Stimulated activated CD8-positive, alpha-beta memory T cell treated with anti-CD3 and anti-CD28 coated beads, Interleukin-4, amount 100 ng/mL, for 48 hours (primary cell): ENCODE results near the gene SLC35F6.

ENCODE experiments used
- DNase-seq: peaks from one replicate; pipeline ENCODE4 v3.0.0-alpha.2; 2020

SLC35F6 gene, protein sequence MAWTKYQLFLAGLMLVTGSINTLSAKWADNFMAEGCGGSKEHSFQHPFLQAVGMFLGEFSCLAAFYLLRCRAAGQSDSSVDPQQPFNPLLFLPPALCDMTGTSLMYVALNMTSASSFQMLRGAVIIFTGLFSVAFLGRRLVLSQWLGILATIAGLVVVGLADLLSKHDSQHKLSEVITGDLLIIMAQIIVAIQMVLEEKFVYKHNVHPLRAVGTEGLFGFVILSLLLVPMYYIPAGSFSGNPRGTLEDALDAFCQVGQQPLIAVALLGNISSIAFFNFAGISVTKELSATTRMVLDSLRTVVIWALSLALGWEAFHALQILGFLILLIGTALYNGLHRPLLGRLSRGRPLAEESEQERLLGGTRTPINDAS

DNA sequence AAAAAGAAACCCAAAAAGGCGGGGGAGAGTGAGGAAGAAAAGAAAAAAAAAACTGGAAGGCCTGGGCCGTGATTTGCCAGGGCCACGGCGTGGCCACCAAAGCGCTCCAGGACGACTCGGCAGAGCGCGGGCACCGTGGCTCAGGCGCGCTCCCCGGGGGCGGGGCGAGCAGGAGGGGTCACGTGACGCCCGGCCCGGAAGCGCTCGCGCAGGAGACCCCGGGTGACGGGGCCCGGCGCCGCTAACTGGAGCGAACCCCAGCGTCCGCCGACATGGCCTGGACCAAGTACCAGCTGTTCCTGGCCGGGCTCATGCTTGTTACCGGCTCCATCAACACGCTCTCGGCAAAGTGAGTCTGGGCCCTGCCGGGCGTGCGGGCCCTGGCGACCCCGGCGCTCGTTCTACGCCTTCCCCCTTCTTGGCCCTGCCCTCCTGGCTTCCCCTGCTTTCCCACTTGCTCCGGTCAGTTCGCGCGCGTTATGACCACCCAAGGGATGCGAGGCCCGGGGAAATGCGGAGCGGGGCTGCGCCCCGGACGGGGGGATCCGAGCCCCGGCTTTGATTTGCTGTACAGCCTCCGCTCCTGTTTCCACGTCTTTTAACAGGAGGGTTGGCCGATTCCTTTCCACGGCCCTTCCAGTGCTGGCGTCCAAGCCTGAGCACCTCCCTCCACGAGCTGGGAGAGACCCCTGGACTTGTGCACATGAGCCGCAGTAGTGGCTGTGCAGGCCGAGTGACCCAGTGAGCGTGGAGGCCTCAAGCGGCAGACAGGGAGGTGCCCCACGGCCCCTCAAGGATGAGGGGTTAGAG, at the start of gene SLC35F6:
Gene SLC35F6, plus strand, starts transcription at position 207 of the 810 bp plus-strand sequence. Its CDS starts 66 bp downstream, at position 273.
- DNase-seq: peak; percentile 85

DNA sequence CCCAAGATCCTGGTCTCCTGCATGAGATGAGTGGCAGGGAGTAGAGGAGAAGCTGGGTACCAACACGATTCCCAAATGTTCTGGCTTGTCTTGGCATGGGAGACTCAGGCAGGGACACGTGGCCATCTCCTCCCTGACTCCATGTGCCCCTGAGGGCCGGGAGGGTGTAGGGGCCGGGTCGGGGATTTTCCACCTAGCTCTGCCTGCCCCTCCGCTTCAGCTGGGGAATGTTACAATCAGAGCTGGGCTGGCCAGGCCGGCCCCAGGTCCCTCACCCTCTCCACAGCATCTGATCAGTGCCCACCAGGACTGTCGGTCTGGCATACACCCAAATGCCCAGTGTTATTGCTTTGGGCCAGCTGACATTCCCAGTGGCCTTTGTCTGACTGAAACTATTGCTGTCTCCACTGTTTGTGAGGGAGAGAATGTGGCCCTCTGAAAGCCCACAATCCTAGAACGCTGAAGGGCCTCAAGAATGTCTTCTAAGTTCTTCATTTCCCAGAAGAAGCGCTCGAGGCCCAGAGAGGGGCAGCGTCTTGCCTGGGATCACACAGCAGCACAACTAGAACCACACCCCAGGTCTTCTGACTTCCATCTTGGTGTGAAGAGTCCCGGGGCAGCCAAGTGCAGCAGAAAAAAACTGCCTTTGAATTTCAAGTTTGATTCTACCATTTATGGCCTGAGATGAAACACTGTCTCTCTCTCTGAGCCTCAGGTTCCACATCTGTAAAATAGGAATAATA, 48.4 kb upstream of the SLC35F6 start:
- DNase-seq: no peak

DNA sequence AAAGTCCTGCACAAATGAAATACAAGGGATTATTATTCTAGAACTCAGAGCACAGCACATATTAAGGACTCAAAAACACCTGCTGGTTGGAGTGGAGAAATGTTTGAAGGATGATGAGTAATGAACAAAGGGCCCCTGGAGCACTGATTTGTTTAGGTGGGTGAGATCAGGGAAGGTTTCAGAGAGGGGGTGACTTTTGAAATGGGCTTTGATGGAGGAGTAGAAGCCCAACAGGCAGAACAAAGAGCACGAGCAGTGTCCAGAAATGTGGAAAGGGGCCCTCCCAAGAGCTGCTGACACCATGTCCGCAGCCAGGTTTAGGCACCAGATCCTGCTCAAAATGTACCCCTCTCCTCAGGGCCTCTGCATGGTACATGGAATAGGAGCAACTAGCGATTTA, 47.7 kb upstream of the SLC35F6 start:
- no peak for DNase-seq

DNA sequence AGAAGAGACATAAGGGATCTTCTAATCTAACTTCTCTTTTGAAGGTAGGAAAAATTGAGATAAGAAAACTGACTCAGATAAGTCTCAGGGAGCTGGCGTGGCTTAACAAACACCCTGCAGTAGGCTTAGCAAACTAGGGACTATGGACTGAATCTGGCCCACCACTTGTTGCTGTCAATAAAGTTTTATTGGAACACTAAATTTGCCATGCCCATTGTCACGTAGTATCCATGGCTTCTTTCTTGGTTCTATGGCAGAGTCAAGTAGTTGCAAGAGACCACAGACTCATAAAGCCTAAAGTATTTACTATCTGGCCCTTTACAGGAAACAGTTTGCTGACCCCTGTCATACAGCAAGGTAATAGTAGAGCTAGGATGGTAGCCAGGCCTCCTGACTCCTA, 47.3 kb upstream of the SLC35F6 start:
- DNase-seq: no peak

DNA sequence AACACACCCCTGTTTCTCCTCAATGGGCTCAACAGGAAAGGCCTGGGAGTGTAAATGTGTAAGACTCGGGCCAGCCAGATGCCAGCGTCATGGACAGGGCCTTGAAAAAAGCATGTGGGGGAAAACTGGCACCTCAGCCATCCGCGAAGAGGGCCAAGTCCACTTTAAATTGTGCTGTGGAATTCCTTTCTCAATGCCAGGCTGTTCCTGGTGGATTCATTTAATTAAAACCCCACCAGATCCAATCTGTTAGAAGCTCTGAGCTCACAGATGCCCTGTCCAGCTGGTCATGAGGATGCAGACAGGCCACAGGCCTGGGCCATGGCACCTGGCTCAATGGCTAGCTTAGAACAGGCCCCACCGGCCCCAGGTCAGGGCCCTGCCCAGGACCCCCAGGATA, 46.7 kb upstream of the SLC35F6 start:
- DNase-seq: no peak

DNA sequence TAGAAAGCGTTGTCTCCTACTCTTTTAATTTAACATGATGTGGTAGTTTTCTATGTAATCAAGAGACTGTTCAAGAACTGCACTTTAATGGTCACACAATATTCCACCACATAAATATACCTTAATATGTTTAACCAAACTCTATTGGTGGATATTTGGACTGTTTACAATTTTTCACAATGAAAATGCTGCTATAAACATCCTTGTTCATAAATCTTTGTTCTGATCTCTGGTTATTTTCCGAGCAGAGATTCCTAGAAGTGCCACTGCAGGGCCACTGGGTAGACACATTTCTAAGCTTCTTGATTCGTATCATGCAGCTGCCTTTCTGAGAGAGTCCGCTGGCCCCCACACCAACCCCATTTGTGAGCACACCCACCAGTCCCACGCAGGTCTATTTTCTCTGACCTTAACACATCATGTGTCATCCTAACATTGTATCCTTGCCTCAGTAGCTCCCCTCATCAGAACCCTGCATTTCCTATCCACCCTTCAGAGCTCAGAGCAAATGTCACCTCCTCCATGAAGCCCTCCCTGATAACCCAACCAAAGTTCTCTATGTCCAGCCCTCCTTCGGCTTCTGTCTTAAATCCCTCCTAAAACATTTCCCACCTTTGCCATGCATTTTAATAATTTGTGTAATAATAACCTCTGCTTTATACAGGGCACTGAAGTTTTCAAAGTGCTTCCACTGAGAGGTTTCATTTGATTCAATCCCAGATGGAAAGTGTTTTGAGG, 45.0 kb upstream of the SLC35F6 start:
- no peak for DNase-seq

DNA sequence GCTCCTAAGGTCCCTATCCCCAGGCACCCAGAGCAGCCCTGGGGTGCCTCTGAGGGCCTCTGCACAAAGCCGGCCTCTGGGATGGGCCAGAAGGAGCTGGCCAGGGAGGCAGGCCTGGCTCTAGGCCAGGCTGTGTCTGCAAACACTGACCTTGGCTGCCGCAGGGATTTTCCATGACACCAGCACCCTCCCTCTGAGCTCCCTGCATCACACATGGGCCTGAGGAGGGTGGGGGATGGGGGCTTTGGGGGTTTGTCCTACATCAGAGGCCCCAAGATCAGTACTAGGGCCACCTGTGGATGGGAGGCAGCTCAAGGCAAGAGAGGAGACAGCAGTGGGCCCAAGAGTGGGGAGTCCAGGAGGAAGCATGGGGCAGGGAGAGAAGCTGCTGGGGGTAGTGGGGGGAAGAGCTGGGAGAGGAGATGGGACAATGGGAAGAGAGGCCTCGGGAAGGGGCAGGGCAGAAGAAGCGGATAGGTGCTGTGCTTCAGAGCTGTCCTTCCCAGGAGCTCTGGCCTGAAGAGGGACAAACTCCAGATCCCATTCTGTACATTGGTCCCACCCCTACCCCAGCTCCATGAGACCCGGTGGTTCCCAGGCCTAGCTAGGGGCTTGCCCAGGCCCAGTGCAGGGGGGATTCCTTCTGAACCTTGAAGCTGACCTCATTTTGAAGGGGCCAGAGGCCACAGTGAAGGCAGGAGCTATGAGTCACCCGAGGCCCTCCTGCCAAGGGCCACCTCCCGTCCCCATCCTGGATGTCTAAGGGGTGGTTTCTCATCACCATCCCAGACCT, 43.6 kb upstream of the SLC35F6 start:
- no peak for DNase-seq

DNA sequence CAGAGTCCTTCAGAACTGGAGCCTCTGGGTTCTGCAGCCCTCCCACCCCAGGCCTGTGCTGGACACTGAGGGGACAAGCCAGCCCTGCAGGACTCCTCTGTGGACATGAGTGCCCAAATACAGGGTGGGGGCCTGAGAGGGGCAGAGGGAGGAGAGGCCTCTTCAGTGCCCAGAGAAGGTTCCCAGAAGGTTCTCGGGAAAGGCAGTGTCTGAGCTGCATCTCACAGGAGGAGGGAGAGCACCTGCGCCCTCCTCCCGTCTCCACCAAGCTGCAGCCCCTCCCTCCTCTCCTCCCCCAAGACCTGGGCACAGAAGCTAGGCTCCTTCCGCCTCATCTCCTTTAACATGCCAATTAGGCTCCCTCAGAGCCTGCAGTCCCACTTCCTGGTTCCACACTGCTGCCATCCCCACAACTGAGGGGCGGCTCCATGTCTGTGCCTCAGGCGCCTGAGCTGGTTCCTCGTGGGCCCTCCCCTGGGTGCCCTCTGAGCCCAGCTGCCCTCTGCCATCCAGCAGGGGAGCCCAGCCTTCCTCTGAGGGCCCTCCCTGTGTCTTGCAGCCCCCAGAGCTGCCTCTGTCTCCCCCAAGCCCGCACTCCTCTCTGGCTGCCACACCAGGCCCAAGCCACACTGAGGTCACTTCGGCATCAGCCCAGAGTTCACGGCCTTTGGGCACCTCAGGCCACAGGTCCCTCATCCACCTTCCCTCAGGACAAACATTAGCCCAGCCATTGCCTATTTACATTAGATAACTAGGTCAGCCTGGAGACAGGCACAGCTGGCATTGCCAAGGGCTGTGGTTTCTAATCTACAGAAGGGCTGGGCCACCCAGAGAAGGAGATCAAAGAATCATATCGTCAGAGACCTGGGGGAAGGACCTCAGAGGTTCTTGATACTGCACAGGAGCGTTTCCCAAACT, 42.7 kb upstream of the SLC35F6 start:
- DNase-seq: no peak

DNA sequence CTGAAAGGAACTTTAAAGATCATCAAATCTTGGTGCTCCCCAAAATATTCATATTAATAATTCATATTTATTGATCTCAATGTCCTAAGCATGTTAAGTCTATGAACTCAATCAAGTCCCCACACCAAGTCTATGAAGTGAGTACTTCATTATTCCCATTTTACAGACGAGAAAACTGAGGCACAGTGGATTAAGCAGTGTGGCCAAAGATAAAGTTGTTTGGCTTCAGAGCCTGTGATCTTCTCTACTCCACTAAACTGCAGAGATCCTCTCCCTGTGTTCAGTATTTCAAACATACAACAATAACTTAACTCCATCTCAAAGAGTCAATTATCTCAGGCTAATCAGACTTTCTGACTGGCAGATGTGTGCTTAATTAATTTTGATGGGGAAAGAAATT, 41.8 kb upstream of the SLC35F6 start:
- DNase-seq: no peak

DNA sequence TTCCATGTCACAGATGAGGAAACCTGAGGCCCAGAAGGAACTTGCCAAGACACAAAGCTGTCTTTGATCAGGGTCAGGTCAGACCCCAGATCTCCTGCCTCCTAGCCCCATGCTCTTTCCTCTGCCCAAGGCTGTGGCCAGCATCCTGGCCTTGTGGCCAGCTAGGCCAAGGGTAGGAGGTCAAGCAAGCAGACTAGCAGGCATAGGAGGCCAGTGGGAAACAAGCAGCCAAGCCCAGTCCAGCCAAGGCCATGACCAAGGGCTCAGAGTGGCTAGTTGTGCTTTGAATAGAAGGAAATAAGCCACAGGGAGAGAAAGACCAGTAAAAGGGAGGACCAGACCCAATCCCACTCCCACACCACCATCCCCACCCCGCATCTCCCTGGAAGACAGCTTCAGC, 41.2 kb upstream of the SLC35F6 start:
- DNase-seq: no peak

DNA sequence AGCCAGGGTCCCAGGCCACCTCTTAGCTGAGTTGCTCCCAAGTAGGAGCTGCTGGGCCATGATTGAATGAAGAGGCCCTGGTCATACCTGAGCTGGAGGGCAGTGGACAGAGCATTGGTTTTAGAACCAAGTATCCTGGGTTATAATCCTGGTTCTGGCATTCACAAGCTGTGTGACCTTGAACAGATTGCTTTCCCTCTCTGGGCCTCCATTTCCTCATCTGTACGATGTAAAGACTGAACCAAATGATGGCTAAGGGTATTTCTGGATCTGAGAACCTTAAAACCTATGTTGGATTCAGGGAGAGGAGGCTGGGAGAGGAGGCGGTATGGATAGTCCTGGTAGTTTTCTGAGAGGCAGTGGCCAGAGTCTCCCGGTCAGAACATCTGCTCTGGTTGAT, 40.6 kb upstream of the SLC35F6 start:
- no peak for DNase-seq

DNA sequence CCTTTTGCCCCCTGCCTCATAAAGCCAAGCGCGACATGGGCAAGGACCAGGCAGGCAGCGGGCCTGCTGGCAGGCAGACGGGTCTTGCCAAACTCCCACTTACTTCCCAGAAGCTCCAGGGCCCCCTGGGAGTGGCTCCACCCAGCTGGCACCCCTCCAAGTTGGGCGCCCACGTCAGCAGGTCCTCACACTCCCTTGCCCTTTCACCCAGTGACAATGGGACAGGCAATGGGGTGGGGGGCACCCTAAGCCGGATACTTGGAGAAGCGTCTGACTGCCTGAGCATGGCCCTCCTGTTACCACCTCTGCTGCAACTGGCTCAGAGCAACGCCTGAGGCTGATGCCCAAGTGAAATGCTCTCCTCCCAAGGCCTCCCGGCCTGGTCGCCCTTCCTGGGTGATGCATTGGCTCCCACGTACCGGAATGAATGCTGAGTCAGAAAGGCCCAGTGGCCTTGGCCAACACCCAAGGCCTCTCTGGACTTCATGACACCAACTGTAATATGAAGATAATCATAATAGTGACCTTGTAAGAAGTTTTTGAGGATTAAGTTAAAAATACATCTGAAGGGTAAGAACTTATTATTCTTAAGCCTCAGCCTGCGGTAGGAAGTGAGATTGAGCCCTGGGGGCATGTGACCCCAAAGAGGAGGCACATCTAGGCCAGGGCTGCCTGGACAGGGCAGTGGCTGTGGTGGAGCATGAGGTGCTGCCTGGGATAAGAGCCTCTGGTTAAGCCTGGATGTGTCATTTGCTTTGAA, 39.9 kb upstream of the SLC35F6 start:
- no peak for DNase-seq

DNA sequence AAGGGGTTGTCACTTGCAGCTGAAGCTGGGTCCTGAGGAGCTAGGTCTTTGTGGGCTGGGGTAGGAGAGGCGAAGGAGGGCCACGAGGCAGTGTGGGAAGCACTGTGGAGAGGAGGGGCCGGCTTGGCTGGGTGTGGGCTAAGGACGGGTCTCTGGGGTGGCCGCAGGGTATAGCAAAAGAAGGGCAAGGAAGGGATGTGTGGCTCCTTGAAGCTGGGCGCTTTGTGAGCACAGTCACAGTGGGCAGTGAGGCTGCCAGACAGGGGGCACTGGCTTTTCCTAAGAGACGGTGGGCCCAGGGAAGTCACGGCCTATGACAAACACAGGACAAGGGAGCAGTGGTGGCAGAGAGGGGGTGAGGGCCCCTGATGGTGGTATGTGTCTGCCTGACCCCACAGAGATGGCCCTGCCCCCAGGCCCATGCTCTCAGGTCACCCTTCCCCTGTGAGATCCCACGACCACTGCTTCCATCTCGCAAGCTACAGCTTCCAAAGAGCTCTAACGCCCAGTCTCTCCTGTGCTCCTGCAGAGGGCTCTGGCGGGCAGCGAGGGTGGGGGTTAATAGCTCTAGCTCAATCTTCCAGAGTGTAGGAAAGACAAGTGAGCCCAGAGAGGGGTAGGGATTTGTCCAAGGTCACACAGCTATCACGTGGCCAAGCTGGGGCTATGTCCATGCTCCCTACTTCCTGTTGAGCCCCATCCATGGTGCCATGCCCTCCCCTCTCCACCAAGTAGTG, 39.1 kb upstream of the SLC35F6 start:
- no peak for DNase-seq

DNA sequence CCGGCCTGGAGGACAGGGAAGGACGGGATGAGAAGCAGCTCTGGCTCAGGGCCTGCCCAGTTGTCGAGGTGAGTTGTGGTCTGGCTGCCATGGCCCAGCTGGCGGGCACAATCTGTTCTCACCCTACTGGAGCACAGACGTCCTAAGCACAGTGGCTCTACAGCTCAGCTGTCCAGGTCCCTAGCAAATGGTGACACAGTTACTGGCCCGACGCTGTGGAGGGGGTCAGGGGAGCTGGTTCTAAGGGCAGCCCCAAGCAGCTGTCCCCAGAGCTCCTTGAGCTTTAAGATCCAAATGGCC, 38.6 kb upstream of the SLC35F6 start:
- DNase-seq: no peak

DNA sequence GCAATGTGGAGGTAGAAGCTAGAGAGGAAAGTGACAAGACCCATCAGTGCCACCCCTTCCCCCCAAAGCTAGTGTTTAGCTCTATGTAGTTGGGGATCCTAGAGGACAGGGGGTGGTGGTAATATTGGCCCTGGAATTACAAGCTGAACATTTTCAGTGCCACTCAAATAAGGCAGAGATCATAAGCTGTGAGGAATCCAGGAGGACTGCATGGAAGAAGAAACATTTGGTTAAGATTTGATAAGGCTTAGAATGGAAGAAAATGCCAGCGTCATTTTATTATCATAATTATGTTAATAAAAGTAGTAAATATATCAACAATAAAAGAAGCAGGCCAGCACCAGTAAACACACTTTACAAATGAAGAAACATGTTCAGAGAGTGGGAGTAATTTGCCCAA, 37.9 kb upstream of the SLC35F6 start:
- no peak for DNase-seq

DNA sequence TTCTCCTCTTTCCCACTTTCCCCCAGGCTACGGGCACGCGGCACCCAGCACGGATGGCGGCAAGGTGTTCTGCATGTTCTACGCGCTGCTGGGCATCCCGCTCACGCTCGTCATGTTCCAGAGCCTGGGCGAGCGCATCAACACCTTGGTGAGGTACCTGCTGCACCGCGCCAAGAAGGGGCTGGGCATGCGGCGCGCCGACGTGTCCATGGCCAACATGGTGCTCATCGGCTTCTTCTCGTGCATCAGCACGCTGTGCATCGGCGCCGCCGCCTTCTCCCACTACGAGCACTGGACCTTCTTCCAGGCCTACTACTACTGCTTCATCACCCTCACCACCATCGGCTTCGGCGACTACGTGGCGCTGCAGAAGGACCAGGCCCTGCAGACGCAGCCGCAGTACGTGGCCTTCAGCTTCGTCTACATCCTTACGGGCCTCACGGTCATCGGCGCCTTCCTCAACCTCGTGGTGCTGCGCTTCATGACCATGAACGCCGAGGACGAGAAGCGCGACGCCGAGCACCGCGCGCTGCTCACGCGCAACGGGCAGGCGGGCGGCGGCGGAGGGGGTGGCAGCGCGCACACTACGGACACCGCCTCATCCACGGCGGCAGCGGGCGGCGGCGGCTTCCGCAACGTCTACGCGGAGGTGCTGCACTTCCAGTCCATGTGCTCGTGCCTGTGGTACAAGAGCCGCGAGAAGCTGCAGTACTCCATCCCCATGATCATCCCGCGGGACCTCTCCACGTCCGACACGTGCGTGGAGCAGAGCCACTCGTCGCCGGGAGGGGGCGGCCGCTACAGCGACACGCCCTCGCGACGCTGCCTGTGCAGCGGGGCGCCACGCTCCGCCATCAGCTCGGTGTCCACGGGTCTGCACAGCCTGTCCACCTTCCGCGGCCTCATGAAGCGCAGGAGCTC, 36.2 kb upstream of the SLC35F6 start:
- DNase-seq: peak; percentile 29

DNA sequence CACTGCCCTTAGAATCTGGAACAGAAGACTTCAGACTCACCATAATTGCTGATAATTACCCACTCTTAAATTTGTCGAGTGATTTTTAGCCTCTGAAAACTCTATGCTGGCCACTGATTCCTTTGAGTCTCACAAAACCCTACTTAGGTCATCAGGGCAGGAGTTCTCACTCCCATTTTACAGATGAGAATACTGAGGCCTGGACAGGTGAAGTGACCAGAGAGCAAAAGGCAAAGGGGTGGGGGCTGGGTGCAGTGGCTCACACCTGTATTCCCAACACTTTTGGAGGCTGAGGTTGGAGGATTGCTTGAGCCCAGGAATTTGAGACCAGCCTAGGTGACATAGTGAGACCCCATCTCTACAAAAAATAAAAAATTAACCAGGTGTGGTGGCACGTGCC, 34.8 kb upstream of the SLC35F6 start:
- no peak for DNase-seq

DNA sequence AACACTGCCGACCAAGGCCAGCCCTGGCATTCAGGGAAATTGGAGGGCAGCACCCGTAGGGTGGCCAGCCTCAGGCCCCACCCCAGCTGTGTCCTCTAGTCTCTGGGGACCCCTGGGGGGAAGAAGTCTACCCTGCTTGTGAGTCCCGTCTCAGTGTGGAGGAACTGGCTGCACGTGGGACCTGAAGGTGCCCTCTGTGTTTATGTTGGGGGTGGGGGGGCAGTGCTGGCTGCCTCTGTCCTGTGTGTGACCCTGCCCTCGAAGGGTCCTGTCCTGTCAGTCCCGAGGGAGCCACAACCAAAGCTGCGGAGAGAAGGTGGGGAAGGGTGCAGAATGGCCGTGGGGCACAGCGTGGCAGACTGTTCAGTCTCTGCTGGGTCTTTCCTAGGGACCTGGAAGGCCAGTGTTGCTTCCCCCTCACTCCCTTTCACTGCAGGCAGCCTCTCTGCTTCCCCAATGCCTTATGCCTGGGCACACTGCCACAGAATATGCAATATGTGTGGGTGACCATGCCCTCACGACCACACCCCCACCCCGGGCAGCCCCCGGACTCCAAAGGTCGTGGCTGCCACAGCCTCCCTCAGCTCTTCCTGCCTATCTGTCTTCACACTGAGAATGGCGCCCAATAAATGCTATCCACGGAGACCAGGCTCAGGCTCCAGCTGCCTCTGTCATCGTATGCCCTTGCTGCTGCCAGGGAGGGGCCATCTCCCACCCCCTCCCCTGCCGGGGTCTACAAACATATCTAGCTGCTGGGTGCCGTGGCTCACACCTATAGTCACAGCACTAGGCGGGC, 33.3 kb upstream of the SLC35F6 start:
- DNase-seq: no peak
